Activated CD4-positive, alpha-beta T cell treated with anti-CD3 and anti-CD28 coated beads for 4 hours (primary cell): Measurements from ENCODE around the gene F13B.
"Not testable (repeated sequence)": the region's sequence is repeated elsewhere in the genome, so short reads cannot be mapped to it uniquely, and the experiment has no call there.

Experiments
- DNase-seq, 2 donors: peaks; one replicate each; pipeline ENCODE4 v3.0.0-alpha.2; 2020

The F13B gene

GRCh38 chr1:197042676-197043341 is 24.3 kb downstream of the F13B start:
- no peak for DNase-seq

DNA sequence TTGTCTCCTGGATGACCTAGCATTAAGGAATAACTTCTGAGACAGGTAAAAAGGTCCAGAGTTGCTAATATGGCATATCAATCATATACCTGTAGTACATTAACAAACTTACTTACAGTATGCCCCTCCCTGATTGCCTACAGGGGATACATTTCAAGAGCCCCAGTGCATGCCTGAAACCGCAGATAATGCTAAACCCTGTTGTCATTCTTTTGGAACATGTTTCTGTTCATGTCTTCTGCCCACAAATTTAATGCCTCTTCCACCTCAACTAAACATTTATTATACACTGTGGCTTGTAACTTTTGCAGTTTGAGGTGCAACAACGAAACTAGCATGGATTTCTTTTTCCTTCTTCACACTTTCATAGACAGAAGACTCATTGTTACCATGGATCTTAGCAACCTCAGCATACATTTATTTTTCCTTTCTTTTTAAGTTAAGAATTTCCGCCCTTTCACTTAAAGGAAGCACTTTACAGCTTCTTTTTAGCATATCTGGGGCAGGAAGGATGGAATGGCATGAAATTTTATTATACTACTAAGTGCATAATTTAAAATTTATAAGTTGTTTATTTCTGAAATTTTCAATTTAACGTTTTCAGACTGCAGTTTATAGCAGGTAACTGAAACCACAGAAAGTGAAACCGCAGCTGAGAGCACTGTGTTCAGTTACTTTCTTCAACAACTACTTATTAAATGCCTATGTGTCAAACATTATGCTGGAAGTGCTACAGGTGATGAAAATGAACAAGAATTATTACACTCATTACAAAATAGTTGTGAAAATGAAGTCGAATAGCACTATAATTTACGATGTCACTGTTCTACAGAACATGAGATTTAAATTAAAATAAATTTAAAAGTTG is 25.3 kb downstream of the F13B start:
- no peak for DNase-seq

DNA sequence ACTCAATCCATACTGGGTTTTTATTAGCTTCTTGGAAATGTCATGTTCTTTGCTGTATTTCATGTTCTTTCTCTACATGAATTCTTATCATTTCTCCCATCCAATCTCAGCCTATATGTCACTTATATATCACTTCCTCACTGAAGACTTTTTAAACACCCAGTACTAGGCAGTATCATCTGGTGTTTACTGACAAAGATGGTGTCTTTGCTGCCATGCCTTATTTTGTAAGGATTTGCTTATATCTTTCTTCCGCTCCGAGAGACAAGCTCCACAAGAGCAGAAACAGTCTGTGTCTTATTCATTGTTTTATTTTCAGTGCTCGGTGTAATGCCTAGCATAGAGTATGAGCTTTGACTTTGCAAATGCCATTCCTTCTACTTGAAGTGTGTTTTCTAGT is 30.2 kb downstream of the F13B start:
- DNase-seq, result no peak

DNA sequence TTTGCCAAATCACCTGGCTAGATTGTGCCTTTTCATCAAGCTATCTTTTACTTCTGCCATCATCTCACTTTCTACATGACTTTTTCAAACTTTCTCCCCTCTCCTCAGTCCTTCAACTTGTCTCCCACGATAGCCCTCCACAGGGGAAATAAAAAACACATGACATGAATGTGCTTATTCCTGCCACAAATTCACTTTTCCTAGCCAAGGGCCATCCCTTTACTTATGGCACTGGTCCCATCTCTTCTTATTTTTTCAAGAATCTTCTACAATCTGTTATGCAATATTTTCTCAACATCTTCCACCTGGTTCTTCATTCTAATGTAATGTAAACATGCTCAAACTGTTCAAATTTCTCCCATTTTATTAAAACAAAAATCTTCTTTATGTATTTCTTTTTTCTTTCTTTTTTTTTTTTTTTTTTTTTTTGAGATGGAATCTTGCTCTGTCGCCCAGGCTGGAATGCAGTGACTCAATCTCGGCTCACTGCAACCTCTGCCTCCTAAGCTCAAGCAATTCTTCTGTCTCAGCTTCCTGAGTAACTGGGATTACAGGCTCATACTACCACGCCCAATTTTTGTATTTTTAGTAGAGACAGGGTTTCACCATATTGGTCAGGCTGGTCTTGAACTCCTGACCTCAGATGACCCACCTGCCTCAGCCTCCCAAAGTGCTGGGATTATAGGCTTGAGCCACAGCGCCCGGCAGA is 32.3 kb downstream of the F13B start:
- DNase-seq, result not testable (repeated sequence)

DNA sequence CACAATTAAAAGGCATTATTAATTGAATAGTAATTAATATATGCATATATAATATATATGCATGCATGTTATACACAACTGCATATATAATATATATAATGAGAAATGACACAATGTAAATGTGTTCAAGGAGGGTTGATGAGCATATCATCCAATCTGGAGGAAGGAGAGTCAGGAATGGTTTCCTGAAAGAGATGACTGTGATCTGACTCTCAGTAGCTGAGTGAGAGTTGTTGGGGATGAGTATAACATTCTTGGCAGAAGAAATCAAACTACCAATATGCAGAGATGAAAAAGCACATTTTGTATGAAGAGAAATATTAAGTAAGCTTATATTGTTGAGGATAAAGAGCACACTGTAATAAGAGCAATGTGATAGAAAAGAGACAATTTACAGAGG is 37.3 kb downstream of the F13B start:
- no peak for DNase-seq

- DNase-seq, result no peak
Measured at GRCh38 chr1:197027359-197027758, 39.7 kb downstream of the F13B start.

- DNase-seq, result no peak
Measured at GRCh38 chr1:197024460-197024859, 42.6 kb downstream of the F13B start.

DNA sequence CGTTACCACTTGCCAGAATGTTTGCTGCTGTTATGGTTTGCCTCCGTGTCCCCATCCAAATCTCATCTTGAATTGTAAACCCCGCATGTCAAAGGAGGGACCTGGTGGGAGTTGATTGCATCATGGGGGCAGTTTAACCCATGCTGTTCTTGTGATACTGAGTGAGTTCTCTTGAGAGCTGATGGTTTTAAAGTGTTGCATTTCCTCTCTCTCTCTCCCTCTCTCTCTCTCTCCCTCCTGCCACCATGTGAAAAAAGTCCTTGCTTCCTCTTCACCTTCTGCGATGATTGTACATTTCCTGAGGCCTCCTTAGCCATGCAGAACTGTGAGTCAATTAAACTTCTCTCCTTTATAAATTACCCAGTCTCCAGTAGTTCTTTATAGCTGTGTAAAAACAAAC is 45.3 kb downstream of the F13B start:
- no peak for DNase-seq

DNA sequence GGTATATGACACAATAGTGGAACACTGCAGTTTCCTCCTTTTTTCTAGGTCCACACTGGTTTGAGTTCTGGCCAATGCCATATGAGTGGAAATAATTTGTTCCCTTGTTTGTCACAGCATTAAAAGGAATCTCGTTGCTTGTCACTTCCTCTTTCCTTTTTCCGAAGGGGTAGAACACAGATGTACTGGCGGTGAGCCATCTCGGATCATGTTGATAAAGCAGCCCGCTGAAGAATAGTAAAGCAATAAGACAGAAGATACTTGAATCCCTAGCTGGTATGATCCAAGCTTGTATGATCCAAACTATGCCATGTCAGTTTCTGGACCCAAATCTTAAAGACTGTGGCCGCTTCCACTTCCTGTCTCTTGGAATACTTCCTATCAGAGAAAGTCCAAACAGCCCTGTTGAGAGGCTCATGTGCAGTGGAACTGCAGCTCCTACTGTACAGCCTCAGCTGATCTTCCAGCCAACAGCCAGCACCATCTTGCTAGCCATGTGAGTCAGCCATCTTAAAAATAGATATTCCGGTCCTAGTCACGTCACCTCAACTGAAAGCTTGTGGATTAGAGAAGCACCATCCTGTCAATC is 49.4 kb downstream of the F13B start:
- no peak for DNase-seq

DNA sequence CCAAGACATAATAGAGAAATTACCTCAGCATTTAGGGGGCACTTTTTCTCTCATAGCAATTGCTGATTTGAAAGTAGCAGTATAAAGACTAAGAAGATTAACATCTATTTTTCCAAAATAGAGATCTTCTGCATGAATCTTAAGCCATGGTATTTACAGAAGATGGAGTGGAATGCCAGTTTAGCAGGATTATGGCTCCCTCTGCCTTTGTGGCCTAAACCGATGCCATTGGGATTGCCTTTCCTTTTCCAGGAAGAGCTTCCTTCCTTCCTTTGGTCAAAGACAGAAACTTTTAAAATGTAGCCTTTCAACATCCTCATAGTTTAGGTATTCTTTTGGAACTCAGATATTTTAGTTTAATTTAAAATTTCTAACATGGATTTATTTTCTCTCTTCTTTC is 50.3 kb downstream of the F13B start:
- DNase-seq, result no peak

- DNase-seq, result no peak
Measured at GRCh38 chr1:197013234-197013633, 53.8 kb downstream of the F13B start.

DNA sequence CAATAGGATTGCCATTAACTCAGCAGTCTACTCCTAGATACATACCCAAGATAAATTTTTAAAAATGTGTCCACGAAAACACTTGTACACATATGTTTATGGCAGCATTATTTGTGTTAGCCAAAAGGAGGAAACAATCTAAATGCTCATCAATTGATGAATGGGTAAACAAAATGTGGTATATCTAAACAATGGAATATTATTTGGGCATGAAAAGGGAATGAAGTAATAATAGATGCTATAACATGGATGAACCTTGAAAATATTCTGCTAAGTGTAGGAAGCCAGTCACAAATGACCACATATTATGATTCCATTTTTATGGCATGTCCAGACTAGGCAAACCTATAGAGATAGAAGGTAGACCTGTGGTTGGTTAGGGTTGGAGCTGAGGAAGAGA is 55.4 kb downstream of the F13B start:
- no peak for DNase-seq

DNA sequence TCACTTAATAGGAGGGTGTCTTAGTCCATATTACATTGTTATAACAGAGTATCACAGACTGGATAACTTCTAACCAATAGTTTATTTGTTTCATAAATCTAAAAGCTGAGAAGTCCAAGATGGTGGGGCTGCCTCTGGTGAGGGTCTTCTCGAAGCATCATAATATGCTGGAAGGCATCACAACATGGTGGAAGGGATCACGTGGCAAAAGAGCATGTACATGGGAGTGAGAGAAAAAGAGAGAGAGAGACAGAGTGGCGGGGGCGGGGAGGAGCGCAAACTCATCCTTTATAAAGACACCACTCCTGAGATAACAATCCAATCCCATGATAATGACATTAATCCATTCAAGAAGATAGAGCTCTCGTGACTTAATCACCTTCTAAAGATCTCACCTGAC is 58.2 kb downstream of the F13B start:
- no peak for DNase-seq

DNA sequence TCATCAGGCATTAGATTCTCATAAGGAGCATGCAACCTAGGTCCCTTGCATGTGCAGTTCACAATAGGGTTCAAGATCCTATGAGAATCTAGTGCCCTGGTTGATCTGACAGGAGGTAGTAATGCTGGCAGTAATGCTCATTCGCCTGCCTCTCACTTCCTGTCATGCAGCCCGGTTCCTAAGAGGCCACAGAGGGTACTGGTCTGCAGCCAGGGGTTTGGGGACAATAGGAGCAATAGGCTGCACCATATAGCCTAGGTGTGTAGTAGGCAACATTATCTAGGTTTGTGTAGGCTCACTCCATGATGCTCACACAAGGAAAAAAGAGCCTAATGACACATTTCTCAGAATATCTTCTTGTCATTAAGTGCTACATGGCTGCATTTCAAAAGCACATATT is 63.9 kb downstream of the F13B start:
- no peak for DNase-seq

DNA sequence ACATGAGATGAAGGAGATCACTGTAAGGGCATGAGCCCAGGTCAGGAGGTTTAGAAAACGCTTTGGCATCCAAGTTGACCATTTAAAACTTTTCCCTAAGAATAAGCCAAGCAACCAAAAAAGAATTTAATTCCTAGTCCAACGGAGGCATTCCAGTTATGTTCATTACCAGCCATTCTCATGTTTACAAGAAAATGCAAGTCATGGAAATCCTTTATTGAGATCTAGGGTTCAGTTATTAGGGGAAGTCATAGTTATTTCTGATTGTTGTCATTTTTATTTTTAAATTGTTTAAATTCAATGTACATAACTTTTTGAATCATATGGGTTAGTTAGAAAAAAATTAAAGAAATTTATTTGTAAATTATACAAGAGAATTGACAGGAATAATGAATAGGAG is 65.2 kb downstream of the F13B start:
- DNase-seq, result no peak

DNA sequence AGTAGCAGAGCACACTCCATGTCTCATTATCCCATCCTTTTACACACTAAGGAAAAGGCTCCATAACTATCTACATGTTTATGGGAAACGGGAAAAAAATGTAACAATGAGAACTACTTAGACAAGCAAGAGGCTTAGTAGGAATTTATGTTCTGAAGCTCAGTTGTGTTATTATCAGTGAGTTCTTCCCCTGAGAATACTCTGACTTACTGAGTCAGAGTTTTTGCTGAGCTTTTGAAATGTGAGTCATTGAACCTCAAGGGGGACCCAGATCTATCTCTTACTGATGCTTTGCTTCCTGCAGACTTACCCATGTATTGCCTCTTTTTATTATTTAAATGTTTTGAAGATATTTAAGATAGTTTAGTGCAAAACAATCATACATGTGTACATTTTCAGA is 69.6 kb downstream of the F13B start:
- DNase-seq, result no peak

GRCh38 chr1:196993916-196994315 is 73.1 kb downstream of the F13B start:
- no peak for DNase-seq

DNA sequence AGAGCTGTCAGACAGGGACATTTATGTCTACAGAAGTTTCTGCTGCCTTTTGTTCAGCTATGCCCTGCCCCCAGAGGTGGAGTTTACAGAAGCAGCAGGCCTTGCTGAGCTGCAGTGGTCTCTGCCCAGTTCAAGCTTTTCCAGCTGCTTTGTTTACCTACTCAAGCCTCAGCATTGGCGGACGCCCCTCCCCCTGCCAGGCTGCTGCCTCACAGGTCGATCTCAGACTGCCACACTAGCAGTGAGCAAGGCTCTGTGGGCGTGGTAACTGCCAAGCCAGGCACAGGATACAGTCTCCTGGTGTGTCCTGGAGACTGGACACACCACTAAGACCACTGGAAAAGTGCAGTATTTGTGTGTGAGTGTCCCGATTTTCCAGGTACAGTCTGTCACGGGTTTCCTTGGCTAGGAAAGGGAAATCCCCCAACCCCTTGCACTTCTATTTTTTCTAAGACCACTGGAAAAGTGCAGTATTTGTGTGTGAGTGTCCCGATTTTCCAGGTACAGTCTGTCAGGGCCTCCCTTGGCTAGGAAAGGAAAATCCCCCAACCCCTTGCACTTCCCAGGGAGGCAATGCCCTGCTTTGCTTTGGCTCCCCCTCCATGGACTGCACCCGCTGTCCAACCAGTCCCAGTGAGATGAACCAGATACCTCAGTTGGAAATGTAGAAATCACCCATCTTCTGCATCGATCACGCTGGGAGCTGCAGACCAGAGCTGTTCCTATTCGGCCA is 75.0 kb downstream of the F13B start:
- not testable (repeated sequence) for DNase-seq
